K562 (cell line): ENCODE data around the gene DNMT3A. TPM values are rescaled to one million over a fixed set of nuclear protein-coding genes. Genes with fewer than 3 reads are reported as not detected.

Source experiments
- ATAC-seq: fragments of 200-7000 bp; cut with Tn5 transposase; 3 replicates; pipeline ENCODE4 v1.9.1; 2020; ENCODE audit warnings: moderate library complexity
- BruUV-seq: library from RNA; stranded (reverse); fragments of 400-500 nt; replicated peaks from 2 replicates; lab custom pipeline; 2021; lab: Mats Ljungman, UMichigan
- CTCF ChIA-PET: fragments of 300-600 bp; formaldehyde crosslinking; extraction: SDS; loops from one replicate; lab custom pipeline; 2021; ENCODE audit warnings: low intra/inter-chr PET ratio; lab: Yijun Ruan, JAX
- POLR2A ChIA-PET: fragments of 300-600, 350-650 bp; sonication (Branson Sonifier 250); formaldehyde crosslinking; extraction: SDS; loops from one replicate; lab custom pipeline; 2021; ENCODE audit warnings: antibody characterized with exemption, inconsistent platforms; lab: Yijun Ruan, JAX
- DNase-seq, 4 experiments: peaks; one replicate each; pipeline versions ENCODE4 v3.0.0 to v3.0.0-alpha.2; 2011 to 2018; ENCODE audit warnings: low spot score in 3 of 4, mixed read lengths in 3 of 4; ENCODE audit errors: extremely low read depth in 1 of 4
- FAIRE-seq: peaks from 2 replicates; lab custom pipeline; 2011; peaks lifted over from hg19 to GRCh38; lab: Jason Lieb, UNC
- H2AFZ ChIP-seq: 2 replicates; pipeline ENCODE4 v1.6.0; 2011; ENCODE audit warnings: low read depth, low read length, control low read depth, inconsistent platforms
- H3K27ac ChIP-seq: fragments of 200-600 bp; 3 replicates; pipeline ENCODE4 v1.8.0; 2011; ENCODE audit warnings: low read depth, mild to moderate bottlenecking, control low read depth, inconsistent platforms, low read length, moderate library complexity, mixed read lengths; ENCODE audit errors: extremely low read depth
- H3K27me3 ChIP-seq, 2 experiments: fragments of 300-600 bp in 1 of 2; 2 replicates in 1 of 2; 3 replicates in 1 of 2; pipeline versions ENCODE4 v1.6.0 to v1.8.0; 2011; ENCODE audit warnings: inconsistent platforms in 2 of 2, low read length in 2 of 2, mild to moderate bottlenecking in 1 of 2, mixed read lengths in 1 of 2, moderate library complexity in 1 of 2; ENCODE audit not compliant: control insufficient read depth in 2 of 2, insufficient read depth in 2 of 2
- H3K36me3 ChIP-seq: fragments of 300-600 bp; 3 replicates; pipeline ENCODE4 v1.8.0; 2011; ENCODE audit warnings: mild to moderate bottlenecking, low read length, inconsistent platforms; ENCODE audit not compliant: control insufficient read depth, insufficient read depth
- H3K4me1 ChIP-seq, 2 experiments: fragments of 200-600 bp in 1 of 2; replicated peaks in 1 of 2; 2 replicates in 1 of 2; 3 replicates in 1 of 2; pipeline versions ENCODE4 v1.5.1 to v1.8.0; 2011; ENCODE audit warnings: inconsistent platforms in 2 of 2, low read length in 2 of 2, mild to moderate bottlenecking in 1 of 2, mixed read lengths in 1 of 2, moderate library complexity in 1 of 2; ENCODE audit not compliant: control insufficient read depth in 2 of 2, insufficient read depth in 2 of 2
- H3K4me2 ChIP-seq: 2 replicates; pipeline ENCODE4 v1.6.1; 2011; ENCODE audit warnings: low read length, control low read depth, inconsistent platforms, mixed read lengths; ENCODE audit not compliant: insufficient read depth
- H3K4me3 ChIP-seq: fragments of 200-600 bp; sonication (generic), shearing (Covaris generic); 2 replicates; pipeline ENCODE4 v1.5.1; 2016; ENCODE audit warnings: control low read depth, inconsistent platforms
- H3K79me2 ChIP-seq: fragments of 200-600 bp; 3 replicates; pipeline ENCODE4 v1.8.0; 2011; ENCODE audit warnings: low read length, inconsistent platforms; ENCODE audit not compliant: control insufficient read depth, insufficient read depth
- H3K9ac ChIP-seq, 2 experiments: 2 replicates each; pipeline versions ENCODE4 v1.6.0 to v1.6.1; 2011; ENCODE audit warnings: low read depth in 2 of 2, low read length in 2 of 2, control low read depth in 1 of 2, inconsistent platforms in 1 of 2, mild to moderate bottlenecking in 1 of 2, mixed read lengths in 1 of 2; ENCODE audit not compliant: insufficient read depth in 1 of 2
- H3K9me1 ChIP-seq: one replicate; pipeline ENCODE4 v1.6.0; 2011; ENCODE audit warnings: inconsistent platforms, mild to moderate bottlenecking, low read length, moderate library complexity; ENCODE audit not compliant: control insufficient read depth, insufficient read depth
- H3K9me3 ChIP-seq: replicated peaks from 2 replicates; pipeline ENCODE4 v1.5.1; 2011; ENCODE audit warnings: low read depth, low read length, inconsistent platforms; ENCODE audit not compliant: control insufficient read depth, insufficient read depth
- H4K20me1 ChIP-seq: replicated peaks from 2 replicates; pipeline ENCODE4 v1.6.1; 2011; ENCODE audit warnings: low read length, inconsistent platforms, mixed read lengths; ENCODE audit not compliant: control insufficient read depth, insufficient read depth
- ERF ChIP-seq: fragments of 450-650 bp; formaldehyde crosslinking; IDR thresholded peaks from 2 replicates; pipeline ENCODE4 v1.4.0; 2020; ENCODE audit warnings: mild to moderate bottlenecking, mixed read lengths
- HDAC1 ChIP-seq, 2 experiments: fragments of 450-650 bp; IDR thresholded peaks; 2 replicates each; pipeline ENCODE4 v1.6.1; 2016 to 2017; ENCODE audit warnings: inconsistent platforms in 1 of 2, mild to moderate bottlenecking in 1 of 2, moderate library complexity in 1 of 2
- KAT7 ChIP-seq: sonication (generic); formaldehyde crosslinking; IDR thresholded peaks from 2 replicates; pipeline ENCODE4 v1.8.0; 2022; ENCODE audit warnings: missing genetic modification reagents, mild to moderate bottlenecking, borderline replicate concordance
- MEF2A ChIP-seq: IDR thresholded peaks from 2 replicates; pipeline ENCODE4 v1.6.1; 2011; ENCODE audit warnings: low read depth, mild to moderate bottlenecking, low read length, moderate library complexity; ENCODE audit not compliant: control insufficient read depth
- NFYB ChIP-seq: IDR thresholded peaks from 2 replicates; pipeline ENCODE4 v1.6.1; 2011; ENCODE audit warnings: mild to moderate bottlenecking, moderate library complexity; ENCODE audit not compliant: insufficient read length; ENCODE audit errors: extremely low read depth
- RBM17 ChIP-seq: fragments of 200-400 bp; formaldehyde crosslinking; IDR thresholded peaks from 2 replicates; pipeline ENCODE4 v1.6.1; 2017; ENCODE audit warnings: low read depth, mild to moderate bottlenecking, low read length, borderline replicate concordance
- SMARCE1 ChIP-seq: fragments of 450-650 bp; IDR thresholded peaks from 2 replicates; pipeline ENCODE4 v1.7.1; 2016; ENCODE audit warnings: mild to moderate bottlenecking
- SNIP1 ChIP-seq: fragments of 450-650 bp; IDR thresholded peaks from 2 replicates; pipeline ENCODE4 v1.7.1; 2017; ENCODE audit warnings: low read depth, mild to moderate bottlenecking
- STAG1 ChIP-seq: sonication (generic); formaldehyde crosslinking; IDR thresholded peaks from 2 replicates; pipeline ENCODE4 v1.5.0; 2020; ENCODE audit warnings: missing genetic modification reagents, borderline replicate concordance
- ZNF146 ChIP-seq: IDR thresholded peaks from one replicate; pipeline ENCODE4 v1.6.1; 2018; ENCODE audit warnings: missing compliant biosample characterization; ENCODE audit not compliant: unreplicated experiment
- ZNF311 ChIP-seq: fragments of 250-450 bp; sonication (Bioruptor Pico); IDR thresholded peaks from 2 replicates; pipeline ENCODE4 v1.4.0; 2020; ENCODE audit warnings: mild to moderate bottlenecking, moderate library complexity
- ZNF449 ChIP-seq: fragments of 250-450 bp; sonication (Bioruptor Pico); IDR thresholded peaks from 2 replicates; pipeline ENCODE4 v1.8.0; 2022; ENCODE audit warnings: moderate library complexity, mild to moderate bottlenecking, inconsistent platforms
- WGBS: fragments of 100-300 bp; shearing (Covaris generic); methylation state at CpG from one replicate; pipeline ENCODE4 v1.1.6; 2016; ENCODE audit warnings: low coverage, mixed read lengths; ENCODE audit not compliant: insufficient coverage; ENCODE audit errors: missing lambda C conversion rate; 5-methylcytosine and 5-hydroxymethylcytosine counted together
- in situ Hi-C: fragments of 300-500 bp; cut with MboI; formaldehyde crosslinking; loops from 4 replicates; pipeline ENCODE4 v1.15.0; 2018; ENCODE audit warnings: inconsistent platforms, mixed read lengths
- intact Hi-C: fragments of 100-400 bp; cut with micrococcal nuclease; formaldehyde crosslinking; loops from 2 replicates; pipeline ENCODE4 v1.14.2; 2022
- polyA plus RNA-seq, 8 experiments: library from polyadenylated mRNA; depleted of rRNA in 4 of 8; stranded (reverse) in 5 of 8; unstranded in 3 of 8; fragments of >200 nt; fragmentation: Nextera tagmentation in 2 of 8; fragmentation: Illumina TruSeq in 1 of 8; extraction: Ambion mirVana in 2 of 8; extraction: Trizol in 1 of 8; gene quantifications; 2 replicates each; pipeline versions ENCODE4 v1.2.1 to v1.2.3, GENCODE V29; 2011 to 2014; ENCODE audit warnings: inconsistent platforms in 1 of 8, missing spikeins in 1 of 8
- total RNA-seq, 7 experiments: library from RNA; depleted of rRNA in 6 of 7; stranded (reverse); fragments of >200 nt in 6 of 7; fragmentation: Illumina TruSeq in 2 of 7; extraction: Trizol in 2 of 7; gene quantifications; 2 replicates each; pipeline versions ENCODE4 v1.2.1 to v1.2.3, GENCODE V29; 2011 to 2021; ENCODE audit warnings: low replicate concordance in 1 of 7
- TF ChIP-seq, protein P1 (sequence below): fragments of 450-650 bp; IDR thresholded peaks from 2 replicates; pipeline ENCODE4 v1.6.1; 2016; ENCODE audit warnings: antibody characterized with exemption
- TF ChIP-seq, protein P2 (sequence below): sonication (generic); formaldehyde crosslinking; IDR thresholded peaks from 2 replicates; pipeline ENCODE4 v1.8.1; 2023; ENCODE audit warnings: mild to moderate bottlenecking, missing genetic modification reagents

DNMT3A gene
- total and polyA plus RNA-seq, 9 of the 15 experiments (the other 6 are each of a cell fraction or from before 2014, with no cell fraction given), result 3.0 to 16.0 (median 6.1) TPM

DNA sequence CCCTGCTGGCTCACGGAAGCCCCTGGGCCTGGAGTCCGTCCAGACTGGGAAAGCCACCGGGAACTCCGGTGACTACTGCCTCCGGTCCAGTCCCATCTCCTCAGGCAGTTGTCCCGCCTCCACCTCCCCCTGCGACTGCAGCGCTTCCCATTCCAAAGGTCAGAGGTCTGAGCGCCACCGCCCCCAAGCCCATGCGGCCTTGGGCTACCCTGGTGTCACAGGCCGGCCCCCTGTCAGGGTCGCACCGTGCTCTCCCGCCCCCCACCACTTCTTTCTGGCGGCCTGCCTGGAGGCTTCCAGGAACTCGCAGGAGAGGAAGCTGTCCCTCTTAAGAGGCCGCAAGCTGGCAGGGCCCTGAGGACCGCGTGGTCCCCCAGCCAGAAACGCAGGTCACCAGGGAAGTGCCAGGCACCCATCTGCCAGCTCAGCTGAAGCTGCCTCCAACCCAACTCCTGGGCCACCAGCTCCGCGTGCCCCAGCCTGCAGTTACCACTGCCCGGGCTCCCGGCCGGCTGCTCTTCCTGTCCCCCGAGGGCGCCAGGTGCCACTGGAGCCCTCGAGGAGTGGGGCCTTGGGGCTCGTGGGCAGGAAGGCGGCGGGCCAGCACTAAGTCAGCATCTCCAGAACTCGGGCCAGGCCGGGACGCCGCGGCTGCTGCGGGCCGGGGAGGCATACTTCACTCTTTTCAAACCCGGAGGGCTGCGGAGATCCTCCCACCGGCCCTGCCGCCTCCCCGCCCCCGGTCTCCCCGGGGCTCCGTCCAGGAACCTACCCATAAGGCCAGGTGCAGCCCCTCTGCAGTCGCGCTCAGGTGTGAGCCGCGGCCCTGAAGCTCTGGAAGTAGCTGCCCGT is 90.1 kb downstream of the DNMT3A start (continued):
- TF ChIP-seq ZNF449 (CRISPR knock-in tag), result 0 out of 2 replicates have a peak, but pooled peaks have one; percentile 67
- TF ChIP-seq RBM17, result no peak
- TF ChIP-seq KAT7 (CRISPR knock-in tag), result 0 out of 2 replicates have a peak, but pooled peaks have one; percentile 27
- TF ChIP-seq, protein P1, sequence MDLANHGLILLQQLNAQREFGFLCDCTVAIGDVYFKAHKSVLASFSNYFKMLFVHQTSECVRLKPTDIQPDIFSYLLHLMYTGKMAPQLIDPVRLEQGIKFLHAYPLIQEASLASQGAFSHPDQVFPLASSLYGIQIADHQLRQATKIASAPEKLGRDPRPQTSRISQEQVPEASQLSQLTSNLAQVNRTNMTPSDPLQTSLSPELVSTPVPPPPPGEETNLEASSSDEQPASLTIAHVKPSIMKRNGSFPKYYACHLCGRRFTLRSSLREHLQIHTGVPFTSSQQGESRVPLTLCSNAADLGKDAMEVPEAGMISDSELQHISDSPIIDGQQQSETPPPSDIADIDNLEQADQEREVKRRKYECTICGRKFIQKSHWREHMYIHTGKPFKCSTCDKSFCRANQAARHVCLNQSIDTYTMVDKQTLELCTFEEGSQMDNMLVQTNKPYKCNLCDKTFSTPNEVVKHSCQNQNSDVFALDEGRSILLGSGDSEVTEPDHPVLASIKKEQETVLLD, result 0 out of 2 replicates have a peak, but pooled peaks have one; percentile 13
- no peak for TF ChIP-seq ZNF146 (CRISPR knock-in tag)

- ChIA-PET CTCF (no interaction called here), POLR2A (interaction anchor here (0.6 to 1.7 kb wide), 2 partner anchors 10 to 87 kb away, joined by 3 to 5 read pairs; no protein-coding TSS in a partner anchor)
- FAIRE-seq (no peak), DNase-seq (peak in 2 of 4 experiments; percentile 48 to 52)
- in situ Hi-C loops, result no loop called here
- H4K20me1 ChIP-seq, result no peaks in the 10 kb centered on the region
- intact Hi-C loops, result no loop called here
- H3K36me3 ChIP-seq, result peaks cover 17% of the 10 kb centered on the region; the same call in 2 of the 3 replicates
- BruUV-seq, result no TSS peak
- peaks cover 4% of the 10 kb centered on the region; the same call in 2 of the 3 replicates for H3K79me2 ChIP-seq
- H3K9me1 ChIP-seq, result no peaks in the 10 kb centered on the region
- no peaks in the 10 kb centered on the region for H3K9me3 ChIP-seq
- peak overlapping the region; percentile 42 for H3K4me3 ChIP-seq
- peaks cover 20 to 41% of the 10 kb centered on the region in 2 experiments for H3K4me1 ChIP-seq
- WGBS, result 17% methylated on average over 1 of the region's 13 CpGs
- H3K9ac ChIP-seq, result peak overlapping the region; percentile 76 to 87
- H3K27me3 ChIP-seq, result no peaks in the 10 kb centered on the region
- H3K27ac ChIP-seq, result peak overlapping the region; percentile 75
- H2AFZ ChIP-seq, result peak overlapping the region; percentile 93
- no peak for TF ChIP-seq NFYB
- TF ChIP-seq ERF (CRISPR knock-in tag), result no peak
- no peak for TF ChIP-seq SNIP1
- TF ChIP-seq STAG1 (CRISPR knock-in tag), result no peak
- TF ChIP-seq ZNF311 (CRISPR knock-in tag), result no peak
- TF ChIP-seq, protein P2, sequence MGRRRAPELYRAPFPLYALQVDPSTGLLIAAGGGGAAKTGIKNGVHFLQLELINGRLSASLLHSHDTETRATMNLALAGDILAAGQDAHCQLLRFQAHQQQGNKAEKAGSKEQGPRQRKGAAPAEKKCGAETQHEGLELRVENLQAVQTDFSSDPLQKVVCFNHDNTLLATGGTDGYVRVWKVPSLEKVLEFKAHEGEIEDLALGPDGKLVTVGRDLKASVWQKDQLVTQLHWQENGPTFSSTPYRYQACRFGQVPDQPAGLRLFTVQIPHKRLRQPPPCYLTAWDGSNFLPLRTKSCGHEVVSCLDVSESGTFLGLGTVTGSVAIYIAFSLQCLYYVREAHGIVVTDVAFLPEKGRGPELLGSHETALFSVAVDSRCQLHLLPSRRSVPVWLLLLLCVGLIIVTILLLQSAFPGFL (CRISPR knock-in tag), result no peak
- TF ChIP-seq HDAC1 (IDR thresholded peaks at IDR 0.05), result no peak
- TF ChIP-seq SMARCE1, result no peak
- no peak for TF ChIP-seq MEF2A
- TF ChIP-seq, all 486 proteins: peak for 0
- peak; percentile 9 for ATAC-seq
- peak overlapping the region; percentile 80 for H3K4me2 ChIP-seq
Measured at GRCh38 chr2:25251071-25251421, 90.7 kb downstream of the DNMT3A start.
